GM18502 (cell line): ENCODE data around the gene AFTPH.

Source experiments
- ATAC-seq: cut with Tn5 transposase; IDR thresholded peaks from one replicate; pipeline ENCODE4 v1.9.1; 2021; ENCODE audit warnings: mild to moderate bottlenecking; ENCODE audit not compliant: unreplicated experiment, poor library complexity

Gene AFTPH

GRCh38 chr2:64581777-64582539, 57.8 kb downstream of the AFTPH start:
- ATAC-seq: peak; percentile 44

- ATAC-seq: peak; percentile 90
Observed at GRCh38 chr2:64582774-64583340, 58.7 kb downstream of the AFTPH start.

- ATAC-seq: peak; percentile 33
Observed at GRCh38 chr2:64586054-64586453, 61.9 kb downstream of the AFTPH start.

- no peak for ATAC-seq
Observed at GRCh38 chr2:64586883-64587481, 62.9 kb downstream of the AFTPH start.

- ATAC-seq: no peak
Observed at GRCh38 chr2:64587561-64587960, 63.4 kb downstream of the AFTPH start.

- ATAC-seq: no peak
Observed at GRCh38 chr2:64591188-64591587, 67.1 kb downstream of the AFTPH start.

- ATAC-seq: no peak
Observed at GRCh38 chr2:64593035-64593655, 69.0 kb downstream of the AFTPH start.

GRCh38 chr2:64594226-64594989, 70.3 kb downstream of the AFTPH start:
- ATAC-seq: no peak

- ATAC-seq: no peak
Observed at GRCh38 chr2:64595397-64596176, 71.5 kb downstream of the AFTPH start.

- no peak for ATAC-seq
Observed at GRCh38 chr2:64598226-64598625, 74.1 kb downstream of the AFTPH start.

- no peak for ATAC-seq
Observed at GRCh38 chr2:64599469-64599868, 75.3 kb downstream of the AFTPH start.

GRCh38 chr2:64601034-64601754, 77.1 kb downstream of the AFTPH start:
- no peak for ATAC-seq

GRCh38 chr2:64601785-64602391, 77.8 kb downstream of the AFTPH start:
- ATAC-seq: no peak

GRCh38 chr2:64602436-64602835, 78.3 kb downstream of the AFTPH start:
- ATAC-seq: no peak

GRCh38 chr2:64604155-64604554, 80.0 kb downstream of the AFTPH start:
- ATAC-seq: no peak

- no peak for ATAC-seq
Observed at GRCh38 chr2:64605026-64605471, 80.9 kb downstream of the AFTPH start.

GRCh38 chr2:64605991-64606478, 81.9 kb downstream of the AFTPH start:
- no peak for ATAC-seq
